HG02759 (cell line): ENCODE measurements around the gene PDE6A.

ENCODE experiments used
- ATAC-seq: cut with Tn5 transposase; IDR thresholded peaks from one replicate; pipeline ENCODE4 v1.9.1; 2021; ENCODE audit warnings: mild to moderate bottlenecking, moderate library complexity; ENCODE audit not compliant: unreplicated experiment

The PDE6A gene

GRCh38 chr5:149930749-149931574, 13.6 kb downstream of the PDE6A start:
- no peak for ATAC-seq

DNA sequence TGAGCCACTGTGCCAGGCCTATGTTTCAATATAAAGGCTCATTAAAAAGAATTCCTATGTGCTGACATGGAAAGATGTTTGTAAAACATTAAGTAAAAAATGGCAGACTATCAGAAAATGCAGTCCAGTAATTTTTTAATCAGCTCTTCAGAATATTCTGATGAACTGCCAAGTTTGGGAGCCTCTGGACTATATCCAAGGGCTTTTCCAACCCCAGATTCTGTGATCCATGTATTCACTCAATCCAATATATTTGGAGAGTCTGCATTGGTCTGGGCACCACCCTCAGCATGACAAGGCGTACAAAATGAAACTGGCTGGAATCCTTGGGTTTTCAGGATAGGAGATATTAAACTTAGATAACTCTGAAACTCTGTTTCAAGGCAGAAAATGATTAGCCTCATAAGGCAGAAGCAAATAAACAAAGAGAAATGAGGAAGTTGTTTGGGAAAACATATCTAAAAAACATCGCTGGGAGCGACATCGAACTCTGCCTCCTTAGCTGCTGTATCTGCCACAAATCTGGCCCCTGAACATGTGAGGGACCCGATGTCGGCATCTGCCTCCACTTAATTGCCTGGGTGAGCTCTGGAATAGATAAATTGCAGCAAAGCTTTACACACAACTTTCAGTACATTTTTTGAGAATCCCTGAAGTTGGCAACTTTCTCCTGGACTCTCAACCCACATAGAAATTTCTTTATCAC, 14.4 kb downstream of the PDE6A start:
- no peak for ATAC-seq

GRCh38 chr5:149924486-149924885, 20.1 kb downstream of the PDE6A start:
- no peak for ATAC-seq

GRCh38 chr5:149922950-149923349, 21.6 kb downstream of the PDE6A start:
- no peak for ATAC-seq

GRCh38 chr5:149921597-149921996, 23.0 kb downstream of the PDE6A start:
- ATAC-seq, result no peak

DNA sequence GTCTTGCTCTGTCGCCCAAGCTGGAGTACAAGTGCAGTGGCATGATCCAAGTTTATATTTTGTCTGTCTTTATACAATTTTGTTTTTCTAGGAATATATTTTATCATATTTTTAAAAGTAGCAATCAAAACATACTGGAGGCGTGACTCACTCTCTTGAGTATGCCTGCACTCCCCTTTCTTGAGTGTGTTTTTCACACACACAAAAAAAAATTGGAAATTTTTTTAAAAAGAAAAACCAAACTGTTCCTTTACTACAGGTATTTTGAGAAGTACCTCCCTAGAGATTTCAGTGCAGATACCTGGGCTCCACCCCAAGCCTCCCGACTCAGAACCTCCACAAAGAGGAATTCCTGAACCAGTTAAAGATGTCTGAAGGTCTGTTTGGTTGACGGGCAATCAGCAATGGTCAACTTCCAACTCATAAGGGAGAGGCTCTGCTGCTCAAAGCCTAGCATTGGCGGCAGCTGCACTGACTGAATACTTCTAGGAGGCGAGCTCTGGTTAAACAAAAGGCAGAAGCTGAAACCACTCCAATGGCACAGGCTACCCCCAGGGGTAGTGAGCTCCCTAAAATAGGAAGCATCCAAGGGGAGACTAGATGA, 27.4 kb downstream of the PDE6A start:
- no peak for ATAC-seq

GRCh38 chr5:149916334-149917072, 28.1 kb downstream of the PDE6A start:
- ATAC-seq, result no peak

GRCh38 chr5:149915392-149916260, 29.0 kb downstream of the PDE6A start:
- ATAC-seq, result no peak

- ATAC-seq, result no peak
These were observed 30.9 kb downstream of the PDE6A start for GRCh38 chr5:149913436-149914419.

- no peak for ATAC-seq
These were observed 32.2 kb downstream of the PDE6A start for GRCh38 chr5:149912226-149912871.

DNA sequence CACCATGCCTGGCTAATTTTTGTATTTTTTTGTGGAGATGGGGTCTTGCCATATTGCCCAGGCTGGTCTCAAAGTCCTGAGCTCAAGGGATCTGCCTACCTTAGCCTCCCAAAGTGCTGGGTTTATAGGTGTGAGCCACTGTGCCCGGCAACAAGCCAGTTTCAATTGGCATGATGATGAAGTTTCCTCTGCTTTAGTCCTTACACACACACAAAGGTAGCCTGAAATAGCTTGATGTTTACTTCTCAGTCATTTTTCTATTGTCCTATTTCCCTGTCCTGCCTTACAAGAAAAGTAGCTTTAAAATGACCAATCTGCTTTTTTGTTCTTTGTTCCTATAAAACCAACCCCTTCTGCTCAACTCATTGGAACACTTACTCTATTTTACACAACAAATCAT, 33.6 kb downstream of the PDE6A start:
- no peak for ATAC-seq

- ATAC-seq, result no peak
These were observed 36.8 kb downstream of the PDE6A start for GRCh38 chr5:149907828-149908227.

GRCh38 chr5:149904977-149905376, 39.6 kb downstream of the PDE6A start:
- ATAC-seq, result no peak

DNA sequence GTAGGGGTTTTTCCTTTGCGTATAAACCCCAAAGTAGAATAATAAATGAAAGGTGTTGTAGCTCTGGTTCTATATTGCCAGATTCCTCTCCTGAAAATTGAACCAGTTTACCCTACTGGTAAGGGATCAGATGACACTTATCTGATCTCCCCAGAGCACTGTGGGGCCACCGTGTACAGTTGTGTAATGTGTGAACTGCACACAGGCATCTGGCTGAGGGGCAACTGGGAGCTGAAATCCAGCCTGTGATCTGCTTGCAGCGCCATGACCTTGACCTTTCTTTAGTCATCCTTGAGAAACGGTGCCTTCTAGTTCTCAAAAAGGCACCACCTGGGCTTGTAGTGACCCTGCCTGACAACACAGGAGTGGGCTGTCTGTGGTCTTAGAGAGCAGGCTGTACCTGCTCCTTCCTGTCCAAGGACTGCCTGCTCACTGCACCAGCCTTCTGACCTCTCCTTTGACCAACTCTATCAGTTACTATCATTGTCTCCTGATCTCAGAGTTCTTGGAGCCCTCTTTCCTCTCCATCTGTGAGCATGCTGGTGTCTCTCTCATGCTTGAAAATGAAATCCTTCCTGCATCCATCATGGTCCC, 40.2 kb downstream of the PDE6A start:
- ATAC-seq, result no peak

- ATAC-seq, result no peak
These were observed 41.2 kb downstream of the PDE6A start for GRCh38 chr5:149903404-149903803.

GRCh38 chr5:149902177-149902576, 42.4 kb downstream of the PDE6A start:
- no peak for ATAC-seq

- no peak for ATAC-seq
These were observed 43.1 kb downstream of the PDE6A start for GRCh38 chr5:149901511-149901910.

DNA sequence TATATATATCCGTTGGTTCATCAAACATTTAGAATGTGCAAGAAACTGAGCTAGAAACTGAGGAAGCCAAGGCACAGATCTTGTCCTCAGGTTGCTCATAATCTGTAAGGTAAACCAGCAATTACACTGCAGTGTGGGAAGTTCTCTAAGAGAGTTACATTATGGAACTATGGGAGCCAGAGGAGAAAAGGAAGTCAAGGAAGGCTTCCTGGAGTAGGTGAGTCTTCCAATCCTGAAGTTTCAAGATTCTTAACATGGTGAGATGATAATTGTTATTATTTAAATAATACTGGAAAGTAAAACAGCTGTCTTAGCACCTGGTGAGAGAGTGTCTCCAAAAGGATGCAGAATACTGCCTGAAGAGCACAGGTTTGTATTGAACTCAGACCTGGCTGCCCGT, 44.2 kb downstream of the PDE6A start:
- no peak for ATAC-seq
